Activated T-helper 9 cell treated with anti-CD3 and anti-CD28 coated beads, Interleukin-2, amount 50 U/mL, for 16 hours (primary cell): ENCODE measurements around the gene TLE1.
"Not testable (repeated sequence)": the region's sequence is repeated elsewhere in the genome, so short reads cannot be mapped to it uniquely, and the experiment has no call there.

Experiments
- DNase-seq: peaks from one replicate; pipeline ENCODE4 v3.0.0-alpha.2; 2020; ENCODE audit warnings: low read depth

Gene TLE1

GRCh38 chr9:81689343-81690175, at the start of gene TLE1:
Gene TLE1, minus strand, starts transcription at chr9:81689547. Its CDS starts 1,307 bp downstream, at chr9:81688240.
- peak; percentile 61 for DNase-seq

GRCh38 chr9:81737871-81738507, 48.6 kb upstream of the TLE1 start:
- DNase-seq = no peak

GRCh38 chr9:81730498-81730897, 41.2 kb upstream of the TLE1 start:
- not testable (repeated sequence) for DNase-seq

- no peak for DNase-seq
Measured at GRCh38 chr9:81729135-81729534, 39.8 kb upstream of the TLE1 start.

GRCh38 chr9:81724242-81724889, 35.0 kb upstream of the TLE1 start:
- no peak for DNase-seq

- no peak for DNase-seq
Measured at GRCh38 chr9:81722277-81722676, 32.9 kb upstream of the TLE1 start.

- no peak for DNase-seq
Measured at GRCh38 chr9:81720450-81721086, 31.2 kb upstream of the TLE1 start.

GRCh38 chr9:81719972-81720371, 30.6 kb upstream of the TLE1 start:
- DNase-seq = no peak

GRCh38 chr9:81718244-81718643, 28.9 kb upstream of the TLE1 start:
- DNase-seq = no peak

- no peak for DNase-seq
Measured at GRCh38 chr9:81717747-81718077, 28.4 kb upstream of the TLE1 start.

GRCh38 chr9:81717061-81717746, 27.9 kb upstream of the TLE1 start:
- no peak for DNase-seq

GRCh38 chr9:81716409-81716808, 27.1 kb upstream of the TLE1 start:
- DNase-seq = no peak

- no peak for DNase-seq
Measured at GRCh38 chr9:81705578-81705977, 16.2 kb upstream of the TLE1 start.

GRCh38 chr9:81694541-81694940, 5.2 kb upstream of the TLE1 start:
- DNase-seq = no peak

- DNase-seq = no peak
Measured at GRCh38 chr9:81693671-81694378, 4.5 kb upstream of the TLE1 start.

GRCh38 chr9:81690251-81690851, 1.0 kb upstream of the TLE1 start:
- DNase-seq = no peak

GRCh38 chr9:81689093-81689342, 329 bp downstream of the TLE1 start:
- DNase-seq = not testable (repeated sequence)

GRCh38 chr9:81688262-81689092, 870 bp downstream of the TLE1 start:
- not testable (repeated sequence) for DNase-seq

- DNase-seq = no peak
Measured at GRCh38 chr9:81687521-81688261, 1.7 kb downstream of the TLE1 start.
